Astrocyte of the cerebellum (primary cell): Measurements from ENCODE around the gene MPC2.

Source experiments
- DNase-seq: peaks from one replicate; pipeline ENCODE4 v3.0.0-alpha.2; 2011; ENCODE audit warnings: low read depth
- H3K4me3 ChIP-seq: 2 replicates; pipeline ENCODE4 v1.5.1; 2011; ENCODE audit warnings: mild to moderate bottlenecking, low read depth, low read length, moderate library complexity
- in situ Hi-C: cut with HindIII; loops from 2 replicates; pipeline ENCODE4 v1.10.0; 2017; ENCODE audit warnings: low sequenced_read_pairs
- TF ChIP-seq, protein P1 (sequence below): IDR thresholded peaks from 2 replicates; pipeline ENCODE4 v1.5.1; 2012; ENCODE audit warnings: low read length, low read depth, moderate library complexity, mild to moderate bottlenecking; ENCODE audit errors: missing control alignments

The MPC2 gene

GRCh38 chr1:167950569-167950968 is 13.7 kb upstream of the MPC2 start:
- TF ChIP-seq, protein P1, sequence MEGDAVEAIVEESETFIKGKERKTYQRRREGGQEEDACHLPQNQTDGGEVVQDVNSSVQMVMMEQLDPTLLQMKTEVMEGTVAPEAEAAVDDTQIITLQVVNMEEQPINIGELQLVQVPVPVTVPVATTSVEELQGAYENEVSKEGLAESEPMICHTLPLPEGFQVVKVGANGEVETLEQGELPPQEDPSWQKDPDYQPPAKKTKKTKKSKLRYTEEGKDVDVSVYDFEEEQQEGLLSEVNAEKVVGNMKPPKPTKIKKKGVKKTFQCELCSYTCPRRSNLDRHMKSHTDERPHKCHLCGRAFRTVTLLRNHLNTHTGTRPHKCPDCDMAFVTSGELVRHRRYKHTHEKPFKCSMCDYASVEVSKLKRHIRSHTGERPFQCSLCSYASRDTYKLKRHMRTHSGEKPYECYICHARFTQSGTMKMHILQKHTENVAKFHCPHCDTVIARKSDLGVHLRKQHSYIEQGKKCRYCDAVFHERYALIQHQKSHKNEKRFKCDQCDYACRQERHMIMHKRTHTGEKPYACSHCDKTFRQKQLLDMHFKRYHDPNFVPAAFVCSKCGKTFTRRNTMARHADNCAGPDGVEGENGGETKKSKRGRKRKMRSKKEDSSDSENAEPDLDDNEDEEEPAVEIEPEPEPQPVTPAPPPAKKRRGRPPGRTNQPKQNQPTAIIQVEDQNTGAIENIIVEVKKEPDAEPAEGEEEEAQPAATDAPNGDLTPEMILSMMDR = no peak
- in situ Hi-C loops = no loop called here

DNA sequence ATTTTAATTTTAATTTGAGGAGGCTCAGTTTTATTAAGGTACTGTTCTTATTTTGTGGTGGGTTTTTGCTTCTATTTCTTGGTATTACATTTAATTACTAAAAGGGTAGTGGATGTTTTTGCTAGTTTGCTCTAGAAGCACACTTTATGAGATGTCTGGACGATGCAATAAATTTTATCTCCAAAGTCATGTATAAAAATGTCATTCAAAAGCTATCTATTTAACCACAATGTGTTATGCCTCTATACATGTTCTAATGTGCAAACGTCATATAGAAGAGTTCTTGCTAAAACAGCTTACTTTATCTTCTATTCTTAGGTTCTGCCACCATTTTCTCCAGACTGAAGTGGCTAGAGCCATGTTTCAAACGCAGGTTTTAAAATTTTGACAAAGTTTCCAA is 12.9 kb upstream of the MPC2 start:
- no peak overlapping the region for H3K4me3 ChIP-seq
- in situ Hi-C loops = no loop called here
- TF ChIP-seq, protein P1 = no peak
- no peak for DNase-seq

More at GRCh38 chr1:167950569-167950968, 13.7 kb upstream of the MPC2 start:
- no peak for DNase-seq
- no peak overlapping the region for H3K4me3 ChIP-seq

GRCh38 chr1:167947733-167948132 is 10.9 kb upstream of the MPC2 start:
- TF ChIP-seq, protein P1 = no peak
- no peak overlapping the region for H3K4me3 ChIP-seq
- no peak for DNase-seq
- in situ Hi-C loops = no loop called here

DNA sequence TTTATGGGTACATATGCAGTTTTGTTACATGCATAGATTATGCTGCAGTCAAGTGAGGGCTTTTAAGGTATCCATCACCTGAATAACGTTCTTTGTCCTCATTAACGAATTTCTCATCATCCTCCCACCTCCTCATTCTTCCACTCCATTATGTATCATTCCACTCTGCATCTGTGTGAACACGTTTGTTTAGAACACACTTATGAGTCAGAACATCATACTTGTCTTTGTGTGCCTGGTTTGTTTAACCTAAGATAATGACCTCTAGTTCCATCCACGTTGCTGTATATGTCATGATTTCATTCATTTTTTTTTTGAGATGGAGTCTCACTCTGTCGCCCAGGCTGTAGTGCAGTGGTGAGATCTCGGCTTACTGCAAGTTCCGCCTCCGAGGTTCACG is 6.7 kb upstream of the MPC2 start:
- DNase-seq = no peak
- TF ChIP-seq, protein P1 = no peak
- in situ Hi-C loops = no loop called here
- no peak overlapping the region for H3K4me3 ChIP-seq

DNA sequence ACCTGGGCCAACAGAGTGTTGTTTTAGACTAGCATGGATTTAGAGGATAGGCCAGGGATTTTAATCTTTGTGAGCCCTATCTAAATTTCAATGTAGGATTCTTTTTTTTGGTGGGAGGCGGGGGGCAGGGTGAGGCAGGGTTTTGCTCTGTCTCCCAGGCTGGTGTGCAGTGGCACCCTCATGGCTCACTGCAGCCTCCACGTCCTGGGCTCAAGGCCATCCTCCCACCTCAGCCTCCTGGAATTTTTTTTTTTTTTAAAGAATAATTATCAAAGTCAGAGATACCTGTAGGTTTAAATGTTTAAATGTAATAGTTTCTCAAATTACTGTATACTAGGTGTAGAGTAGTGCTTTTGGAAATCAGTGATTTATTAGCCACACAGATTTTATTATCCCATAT is 3.4 kb upstream of the MPC2 start:
- in situ Hi-C loops = no loop called here
- DNase-seq = no peak
- no peak overlapping the region for H3K4me3 ChIP-seq
- TF ChIP-seq, protein P1 = no peak

- TF ChIP-seq, protein P1 = no peak
- H3K4me3 ChIP-seq = peak overlapping the region; percentile 79
- in situ Hi-C loops = no loop called here
- DNase-seq = no peak
These were observed 1.3 kb upstream of the MPC2 start for GRCh38 chr1:167938080-167938636.

- in situ Hi-C loops = no loop called here
- no peak for DNase-seq
- TF ChIP-seq, protein P1 = no peak
- H3K4me3 ChIP-seq = peak overlapping the region; percentile 79
These were observed 788 bp upstream of the MPC2 start for GRCh38 chr1:167937709-167938010.
